Measurements from ENCODE around the gene SHISAL1.

- no peak for TF ChIP-seq POLR2A (IDR thresholded peaks at IDR 0.05; ENCODE audit: low read depth, low read length)
- TF ChIP-seq POLR2AphosphoS5 (IDR thresholded peaks at IDR 0.05; ENCODE audit: low read depth, low read length): no peak
- TF ChIP-seq TAF1 (IDR thresholded peaks at IDR 0.05; ENCODE audit: borderline replicate concordance, low read depth, low read length): no peak
Observed at GRCh38 chr22:44352378-44353035, 39.8 kb upstream of the SHISAL1 start.
